Activated gamma-delta T cell (primary cell): ENCODE measurements around the gene TSEN15.
A peak's percentile ranks its signal among the peaks of the same experiment; 100 is the strongest.

Source experiments
- DNase-seq: peaks from one replicate; lab custom pipeline; 2025; lab: John Stamatoyannopoulos, UW
- total RNA-seq, 2 donors: gene quantifications; one replicate each; lab custom pipeline; 2026; lab: John Stamatoyannopoulos, UW

TSEN15 gene
- 61.7 to 63.7 reads per million in 2 donors for total RNA-seq

DNA sequence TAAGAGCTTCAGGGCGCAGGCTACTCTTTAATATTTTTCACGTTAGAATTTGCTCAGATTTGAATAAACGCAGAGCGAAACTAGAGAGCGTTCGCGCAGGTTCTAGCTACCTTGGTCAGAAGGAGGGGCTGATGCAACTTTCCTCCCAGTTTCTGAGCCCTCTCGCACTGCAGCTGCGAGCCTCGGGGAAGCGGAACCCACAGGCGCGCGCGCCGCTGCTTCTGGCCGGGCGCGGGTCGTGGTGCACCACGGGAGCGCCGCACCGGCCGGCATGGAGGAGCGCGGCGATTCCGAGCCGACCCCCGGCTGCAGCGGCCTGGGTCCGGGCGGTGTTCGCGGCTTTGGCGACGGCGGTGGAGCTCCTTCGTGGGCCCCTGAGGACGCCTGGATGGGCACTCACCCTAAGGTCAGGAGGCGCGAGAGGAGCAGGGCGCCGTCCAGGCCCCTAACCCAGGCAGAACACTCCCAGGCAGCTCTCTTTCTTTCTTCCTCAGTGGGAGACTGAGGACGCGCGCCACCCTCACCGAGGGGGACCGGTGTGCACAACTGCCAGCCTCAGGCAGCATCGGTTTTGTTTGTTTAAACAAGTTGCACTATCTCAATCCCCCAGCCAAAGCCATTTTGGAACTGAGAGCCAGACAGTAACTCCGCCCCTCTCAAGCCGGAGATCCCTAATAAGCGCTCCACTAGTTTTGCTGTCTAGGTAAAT lies at the start of gene TSEN15:
Gene TSEN15 (plus strand): TSS at position 246 of the 709 bp plus-strand sequence. CDS start 26 bp downstream, at position 272.
- peak; percentile 46 for DNase-seq

- no peak for DNase-seq
Observed at GRCh38 chr1:184002071-184002470, 49.5 kb upstream of the TSEN15 start.

DNA sequence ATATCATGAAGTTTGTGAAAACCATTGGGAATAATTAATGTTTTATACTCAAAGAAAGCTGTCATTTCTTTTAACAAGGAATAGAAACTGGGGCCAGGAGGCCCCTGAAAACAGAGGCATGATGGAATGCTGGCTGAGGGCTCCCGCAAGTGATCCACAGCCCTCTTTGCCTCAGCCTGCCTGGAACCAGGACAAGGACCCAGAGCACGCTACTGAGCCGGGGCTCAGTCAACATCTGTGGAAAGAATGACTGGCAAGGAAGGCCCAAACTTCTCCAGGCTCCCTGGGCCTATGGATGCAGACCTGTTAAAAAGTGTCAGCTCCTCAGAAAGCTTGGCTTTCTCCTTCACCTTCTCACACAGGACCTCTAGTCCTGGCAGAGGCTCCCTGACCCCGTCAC lies 46.6 kb upstream of the TSEN15 start:
- DNase-seq: no peak

- DNase-seq: no peak
Observed at GRCh38 chr1:184005506-184005905, 46.0 kb upstream of the TSEN15 start.

DNA sequence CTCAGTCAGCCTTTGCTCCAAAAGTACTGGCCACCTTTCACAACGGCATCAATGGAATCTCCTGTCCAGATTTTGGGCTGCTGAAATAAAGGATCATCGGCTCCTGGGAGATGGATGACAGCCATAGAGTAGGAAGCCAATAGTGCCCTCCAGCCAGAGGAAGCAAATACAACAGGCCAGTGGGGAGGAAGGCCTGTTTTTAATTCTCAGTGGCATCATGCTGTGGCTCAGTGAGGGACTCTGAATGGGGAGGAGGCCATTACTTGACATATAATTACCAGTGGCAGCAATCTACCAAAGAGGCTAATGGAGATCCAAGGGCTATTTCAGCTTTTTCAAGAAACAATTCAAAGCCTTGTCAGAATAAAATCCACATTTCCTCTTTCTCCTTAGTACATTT lies 40.7 kb upstream of the TSEN15 start:
- DNase-seq: no peak

DNA sequence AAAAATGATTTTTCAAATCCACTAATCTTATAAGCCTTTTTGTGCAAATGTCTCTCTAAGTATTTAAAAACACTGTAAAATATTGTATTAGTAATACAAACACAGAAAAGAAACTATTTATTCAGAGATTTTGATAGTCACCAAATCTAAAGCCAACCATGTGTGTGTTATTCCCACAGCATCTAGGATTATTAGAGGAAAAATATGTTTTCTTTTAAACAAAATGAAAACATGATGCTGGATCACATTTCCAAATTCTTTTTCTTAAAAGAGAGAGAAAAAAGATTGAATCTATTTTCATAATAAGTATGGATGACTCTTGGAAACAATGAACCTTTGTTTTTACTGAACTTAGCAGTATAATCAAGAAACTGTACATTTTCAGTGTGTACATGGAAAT lies 39.3 kb upstream of the TSEN15 start:
- DNase-seq: no peak

DNA sequence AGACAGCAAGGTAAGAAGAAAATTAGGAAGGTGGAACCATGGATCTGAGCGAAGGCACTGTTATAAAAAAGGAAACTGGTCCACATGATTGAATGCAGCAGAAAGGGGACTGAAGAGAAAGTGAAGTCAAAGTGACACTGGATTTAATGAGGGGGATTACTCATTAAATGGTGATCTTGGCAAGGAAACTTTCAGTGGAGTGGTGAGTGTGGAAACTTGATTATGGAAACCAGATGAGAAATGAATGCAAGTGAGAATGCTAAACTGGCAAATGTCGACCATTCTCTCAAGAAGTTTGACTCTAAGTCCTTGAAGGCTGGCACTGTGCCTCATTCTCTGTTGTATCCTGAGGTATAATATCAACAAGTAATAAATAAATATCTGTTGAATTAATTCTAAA lies 37.3 kb upstream of the TSEN15 start:
- no peak for DNase-seq

DNA sequence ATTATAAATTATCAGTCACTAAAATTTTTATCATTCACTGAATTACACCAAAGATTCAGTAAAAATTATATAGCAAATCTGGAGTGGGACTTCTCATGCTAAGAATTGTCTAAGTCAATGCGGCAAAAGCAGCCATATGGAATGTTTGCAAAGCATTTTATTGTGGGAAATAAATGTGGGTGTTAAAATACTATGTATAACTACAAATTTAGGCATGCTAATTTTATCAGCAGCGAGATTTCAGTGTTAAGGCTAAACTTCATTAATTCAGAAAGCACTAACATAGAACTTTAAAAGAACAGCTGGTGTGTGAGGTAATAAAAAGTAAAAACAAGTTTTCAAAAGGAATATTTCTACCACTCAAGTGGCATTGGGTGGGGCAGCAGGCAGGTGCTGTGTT lies 35.4 kb upstream of the TSEN15 start:
- DNase-seq: no peak

DNA sequence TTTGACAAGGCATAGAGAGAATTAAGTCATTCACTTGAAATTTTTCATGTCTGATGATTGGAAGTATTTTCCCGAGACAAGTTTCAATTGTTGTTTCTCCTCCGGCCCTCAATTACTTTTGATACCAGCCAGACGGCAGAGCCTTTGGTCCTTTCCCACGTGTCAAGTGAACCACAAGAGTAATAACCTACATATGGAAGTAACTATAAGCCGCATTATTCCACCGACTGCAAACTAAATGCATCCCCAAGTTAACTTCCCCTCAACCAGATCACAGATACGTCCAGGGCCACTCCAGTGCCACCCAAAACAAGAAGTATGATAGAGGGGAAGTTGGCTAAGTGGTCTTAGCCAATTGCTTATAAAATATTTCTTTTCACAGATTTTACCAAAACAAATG lies 34.2 kb upstream of the TSEN15 start:
- no peak for DNase-seq

DNA sequence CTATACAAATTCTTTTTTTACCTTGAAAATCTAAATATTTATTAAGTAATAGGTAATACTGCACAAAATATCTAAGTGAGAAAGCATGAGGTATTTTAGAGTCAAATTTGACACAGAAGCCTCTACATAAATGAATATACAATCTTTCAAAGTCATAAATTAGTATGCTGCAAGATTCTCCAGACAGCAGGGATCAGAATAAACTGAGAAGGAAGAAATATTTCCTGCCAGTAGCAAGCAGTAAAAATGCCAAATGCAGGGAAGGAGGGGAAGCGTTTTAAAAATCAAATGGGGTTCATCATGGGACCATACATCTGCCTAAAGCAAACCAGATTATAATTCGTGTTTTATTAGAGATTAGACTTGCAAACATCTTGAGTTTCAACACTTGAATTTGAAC lies 32.9 kb upstream of the TSEN15 start:
- DNase-seq: no peak

DNA sequence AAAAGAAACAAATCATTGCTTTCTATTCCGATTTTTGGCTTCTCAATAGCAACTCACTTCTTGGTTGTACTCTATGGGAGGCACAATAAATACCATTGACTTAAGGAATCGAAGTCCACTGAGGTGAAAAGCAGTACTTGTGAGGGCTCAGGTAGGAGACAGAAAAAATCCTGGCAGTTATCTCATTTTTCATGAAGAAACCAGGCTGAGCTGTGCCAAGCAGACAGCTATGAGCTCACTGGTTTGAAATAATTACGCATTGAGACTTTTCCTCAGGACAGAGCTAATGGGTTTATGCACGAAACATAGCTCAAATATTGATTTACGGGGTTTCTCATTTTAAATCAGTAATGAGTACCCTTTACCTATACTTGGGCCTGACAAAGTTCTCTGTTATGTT lies 32.5 kb upstream of the TSEN15 start:
- DNase-seq: no peak

- no peak for DNase-seq
Observed at GRCh38 chr1:184019506-184019905, 32.0 kb upstream of the TSEN15 start.

GRCh38 chr1:184020328-184020727 lies 31.2 kb upstream of the TSEN15 start:
- DNase-seq: no peak

GRCh38 chr1:184020855-184021254 lies 30.7 kb upstream of the TSEN15 start:
- DNase-seq: no peak

- no peak for DNase-seq
Observed at GRCh38 chr1:184021728-184022127, 29.8 kb upstream of the TSEN15 start.

DNA sequence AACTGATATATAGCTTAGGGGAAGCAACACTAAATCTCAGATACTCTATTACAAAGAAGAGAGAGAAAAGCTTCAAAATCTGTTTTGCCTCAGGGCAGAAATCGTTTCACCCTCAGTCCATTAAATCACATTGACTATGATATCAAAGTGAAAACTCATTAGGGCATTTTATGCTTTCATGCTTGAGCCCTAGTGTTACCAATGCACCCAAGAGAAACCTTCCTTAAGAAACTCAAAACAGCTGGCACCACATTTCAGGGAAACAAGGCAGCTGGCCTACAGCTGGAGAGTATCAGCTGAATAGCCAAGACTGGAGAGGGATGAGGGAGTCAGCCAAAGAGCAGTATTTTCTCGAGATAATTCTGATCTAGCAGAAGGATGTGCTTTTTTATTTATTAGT lies 28.9 kb upstream of the TSEN15 start:
- no peak for DNase-seq

DNA sequence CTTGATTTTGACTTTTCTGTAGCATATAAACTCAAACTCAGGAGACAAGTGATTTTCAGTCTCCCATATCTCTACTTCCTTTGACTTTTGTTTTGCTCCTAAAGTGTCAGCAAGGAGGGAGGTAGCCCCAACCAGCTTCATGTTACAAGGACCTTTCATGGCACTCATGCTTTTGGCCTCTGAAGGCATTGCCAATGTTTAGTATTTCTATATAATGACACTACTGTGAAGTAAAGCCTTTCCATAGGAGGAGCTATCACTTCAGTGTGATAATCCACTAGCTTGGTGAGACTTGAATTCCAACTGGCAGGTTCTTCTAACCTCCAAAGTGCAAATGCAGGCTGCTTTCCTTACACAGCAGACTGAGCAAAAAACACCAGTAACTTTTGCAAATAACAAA lies 28.4 kb upstream of the TSEN15 start:
- DNase-seq: no peak

GRCh38 chr1:184025242-184025675 lies 26.3 kb upstream of the TSEN15 start:
- no peak for DNase-seq

- no peak for DNase-seq
Observed at GRCh38 chr1:184027826-184028695, 23.5 kb upstream of the TSEN15 start.

DNA sequence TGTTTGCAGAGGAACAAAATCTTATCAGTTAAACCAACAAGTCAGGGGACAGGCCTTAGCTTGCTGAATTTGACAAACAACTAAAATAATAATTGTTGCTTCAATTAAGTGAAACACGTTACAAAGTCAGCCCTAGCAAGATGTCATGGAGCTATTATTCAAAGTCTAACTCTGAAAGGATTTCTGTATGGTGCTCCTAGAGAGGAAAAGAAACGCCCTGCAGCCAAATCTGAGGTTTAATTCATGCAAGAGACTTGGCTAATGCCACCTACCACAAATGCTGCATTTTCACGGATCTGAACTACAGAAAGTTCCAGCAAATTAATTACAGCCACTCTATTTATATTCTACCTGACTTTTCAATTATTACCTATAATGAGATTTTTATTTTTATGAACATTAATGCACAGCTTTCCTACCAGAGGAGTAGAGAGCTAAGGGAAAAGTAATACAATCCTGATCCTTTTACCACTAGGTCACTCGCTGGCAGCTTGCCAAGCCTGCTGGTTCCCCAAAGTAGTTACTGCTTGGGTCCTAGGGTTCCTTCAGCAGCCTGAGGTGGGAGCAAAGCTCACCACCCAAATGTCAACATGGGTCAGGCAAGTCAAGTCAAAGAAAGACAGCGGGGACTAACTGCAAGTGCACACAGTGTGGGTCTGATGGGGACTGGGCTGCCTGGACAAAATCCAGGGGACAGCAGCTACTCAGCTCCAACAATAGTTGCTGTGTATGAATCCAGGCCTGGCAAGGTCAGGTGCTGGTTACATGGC lies 22.5 kb upstream of the TSEN15 start:
- no peak for DNase-seq

GRCh38 chr1:184030433-184031091 lies 21.0 kb upstream of the TSEN15 start:
- DNase-seq: no peak

- no peak for DNase-seq
Observed at GRCh38 chr1:184031092-184031408, 20.5 kb upstream of the TSEN15 start.
